Stomach (tissue), 4 donors: ENCODE data around the gene LEMD3.

Source experiments
- POLR2A ChIP-seq, 4 donors: fragments of 450-650 bp; IDR thresholded peaks; one replicate each; pipeline ENCODE4 v1.6.1; 2016; ENCODE audit warnings: antibody characterized with exemption in 4 of 4, control low read depth in 2 of 4, mild to moderate bottlenecking in 1 of 4, moderate library complexity in 1 of 4
- TF ChIP-seq, protein P1 (sequence below), 7 experiments: fragments of 450-650 bp in 4 of 7; fragments of 200-600 bp in 3 of 7; sonication (generic) in 3 of 7; IDR thresholded peaks; one replicate each; pipeline ENCODE4 v1.5.1; 2016 to 2019; ENCODE audit warnings: antibody characterized with exemption in 7 of 7, control low read depth in 2 of 7, mild to moderate bottlenecking in 1 of 7

DNA sequence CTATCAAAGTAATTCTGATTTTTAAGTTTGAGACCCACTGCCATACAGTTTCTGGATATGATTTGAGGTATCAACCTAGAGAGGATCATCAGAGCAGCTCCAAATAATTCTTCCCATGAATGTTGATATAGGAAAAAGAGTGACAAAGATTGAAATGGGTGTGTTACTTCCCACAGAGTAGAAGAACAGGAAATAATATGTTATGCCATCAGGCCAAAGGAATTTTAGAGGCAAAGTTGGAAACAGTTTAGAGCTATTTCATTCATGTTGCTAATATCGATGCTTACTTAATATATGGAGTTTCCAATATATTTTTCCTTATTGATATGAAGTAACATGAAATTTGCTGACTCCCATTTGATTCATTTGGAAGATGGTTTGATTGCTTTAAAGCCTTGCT lies 100.2 kb downstream of the LEMD3 start:
- TF ChIP-seq, protein P1, sequence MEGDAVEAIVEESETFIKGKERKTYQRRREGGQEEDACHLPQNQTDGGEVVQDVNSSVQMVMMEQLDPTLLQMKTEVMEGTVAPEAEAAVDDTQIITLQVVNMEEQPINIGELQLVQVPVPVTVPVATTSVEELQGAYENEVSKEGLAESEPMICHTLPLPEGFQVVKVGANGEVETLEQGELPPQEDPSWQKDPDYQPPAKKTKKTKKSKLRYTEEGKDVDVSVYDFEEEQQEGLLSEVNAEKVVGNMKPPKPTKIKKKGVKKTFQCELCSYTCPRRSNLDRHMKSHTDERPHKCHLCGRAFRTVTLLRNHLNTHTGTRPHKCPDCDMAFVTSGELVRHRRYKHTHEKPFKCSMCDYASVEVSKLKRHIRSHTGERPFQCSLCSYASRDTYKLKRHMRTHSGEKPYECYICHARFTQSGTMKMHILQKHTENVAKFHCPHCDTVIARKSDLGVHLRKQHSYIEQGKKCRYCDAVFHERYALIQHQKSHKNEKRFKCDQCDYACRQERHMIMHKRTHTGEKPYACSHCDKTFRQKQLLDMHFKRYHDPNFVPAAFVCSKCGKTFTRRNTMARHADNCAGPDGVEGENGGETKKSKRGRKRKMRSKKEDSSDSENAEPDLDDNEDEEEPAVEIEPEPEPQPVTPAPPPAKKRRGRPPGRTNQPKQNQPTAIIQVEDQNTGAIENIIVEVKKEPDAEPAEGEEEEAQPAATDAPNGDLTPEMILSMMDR (IDR thresholded peaks at IDR 0.05) = no peak
- TF ChIP-seq POLR2A (IDR thresholded peaks at IDR 0.05) = no peak
